GM12892 (cell line): ENCODE measurements around the gene PKDCC.

Source experiments
- POLR2A ChIP-seq: IDR thresholded peaks from 2 replicates; pipeline ENCODE4 v1.6.1; 2011; ENCODE audit warnings: low read depth, low read length, control low read depth
- POLR2AphosphoS5 ChIP-seq: IDR thresholded peaks from 2 replicates; pipeline ENCODE4 v1.6.1; 2011; ENCODE audit warnings: low read depth, low read length, control low read depth
- TAF1 ChIP-seq: IDR thresholded peaks from 2 replicates; pipeline ENCODE4 v1.6.1; 2011; ENCODE audit warnings: low read depth, mild to moderate bottlenecking, control low read depth, low read length, borderline replicate concordance

- TF ChIP-seq POLR2A (no peak), POLR2AphosphoS5 (no peak), TAF1 (no peak)
Measured at GRCh38 chr2:42090216-42090615, 42.4 kb downstream of the PKDCC start.
